K562 (cell line): Measurements from ENCODE around the gene CAMK2G. TPM values are rescaled to one million over a fixed set of nuclear protein-coding genes. Genes with fewer than 3 reads are reported as not detected.

Experiments
- BRCA1 ChIP-seq, 2 experiments: fragments of 450-650 bp in 1 of 2; sonication (generic) in 1 of 2; formaldehyde crosslinking in 1 of 2; IDR thresholded peaks; 2 replicates each; pipeline versions ENCODE4 v1.5.0 to v1.6.1; 2017 to 2020; ENCODE audit warnings: mild to moderate bottlenecking in 1 of 2, missing genetic modification reagents in 1 of 2
- CUX1 ChIP-seq: fragments of 200-800 bp; sonication (Bioruptor generic); IDR thresholded peaks from 2 replicates; pipeline ENCODE4 v1.6.1; 2016; ENCODE audit warnings: missing genetic modification characterization, missing compliant biosample characterization
- CXXC5 ChIP-seq: fragments of 250-450 bp; sonication (Bioruptor Pico); IDR thresholded peaks from 2 replicates; pipeline ENCODE4 v1.8.0; 2022; ENCODE audit warnings: inconsistent platforms, mild to moderate bottlenecking, moderate library complexity
- GMEB1 ChIP-seq: fragments of 250-450 bp; sonication (Bioruptor Pico); IDR thresholded peaks from 2 replicates; pipeline ENCODE4 v1.4.0; 2020; ENCODE audit warnings: mild to moderate bottlenecking
- MTA3 ChIP-seq: fragments of 450-650 bp; formaldehyde crosslinking; IDR thresholded peaks from 2 replicates; pipeline ENCODE4 v1.6.1; 2017; ENCODE audit warnings: mild to moderate bottlenecking, borderline replicate concordance
- NR2C2 ChIP-seq, 2 experiments: fragments of 200-800 bp in 1 of 2; sonication (Bioruptor generic) in 1 of 2; sonication (generic) in 1 of 2; formaldehyde crosslinking in 1 of 2; IDR thresholded peaks; 2 replicates each; pipeline versions ENCODE4 v1.6.1 to v1.8.0; 2016 to 2022; ENCODE audit warnings: mild to moderate bottlenecking in 1 of 2, missing compliant biosample characterization in 1 of 2, missing genetic modification characterization in 1 of 2, missing genetic modification reagents in 1 of 2
- NR4A1 ChIP-seq, 2 experiments: fragments of 250-450 bp in 1 of 2; fragments of 450-650 bp in 1 of 2; sonication (Bioruptor Pico) in 1 of 2; IDR thresholded peaks; 2 replicates each; pipeline versions ENCODE4 v1.4.0 to v1.6.1; 2016 to 2020; ENCODE audit warnings: mild to moderate bottlenecking in 2 of 2, missing compliant biosample characterization in 1 of 2, missing genetic modification characterization in 1 of 2, moderate library complexity in 1 of 2
- PHF8 ChIP-seq: fragments of 200-600 bp; sonication (generic); IDR thresholded peaks from 2 replicates; pipeline ENCODE4 v1.6.1; 2012; ENCODE audit warnings: mixed run types, mild to moderate bottlenecking, inconsistent platforms, low read length, moderate library complexity, borderline replicate concordance
- POLR2B ChIP-seq: fragments of 450-650 bp; IDR thresholded peaks from 2 replicates; pipeline ENCODE4 v1.6.1; 2018; ENCODE audit warnings: low read depth; ENCODE audit not compliant: partially characterized antibody
- RBFOX2 ChIP-seq: fragments of 200-400 bp; formaldehyde crosslinking; IDR thresholded peaks from 2 replicates; pipeline ENCODE4 v1.6.1; 2017; ENCODE audit warnings: low read depth, mild to moderate bottlenecking, low read length, moderate library complexity
- SETDB1 ChIP-seq: IDR thresholded peaks from one replicate; pipeline ENCODE4 v1.6.1; 2012; ENCODE audit warnings: low read length, control low read depth, inconsistent platforms
- ZNF778 ChIP-seq: fragments of 450-650 bp; formaldehyde crosslinking; IDR thresholded peaks from 2 replicates; pipeline ENCODE4 v1.4.0; 2020; ENCODE audit warnings: mild to moderate bottlenecking, moderate library complexity
- polyA plus RNA-seq, 8 experiments: library from polyadenylated mRNA; depleted of rRNA in 4 of 8; stranded (reverse) in 5 of 8; unstranded in 3 of 8; fragments of >200 nt; fragmentation: Nextera tagmentation in 2 of 8; fragmentation: Illumina TruSeq in 1 of 8; extraction: Ambion mirVana in 2 of 8; extraction: Trizol in 1 of 8; gene quantifications; 2 replicates each; pipeline versions ENCODE4 v1.2.1 to v1.2.3, GENCODE V29; 2011 to 2014; ENCODE audit warnings: inconsistent platforms in 1 of 8, missing spikeins in 1 of 8
- total RNA-seq, 7 experiments: library from RNA; depleted of rRNA in 6 of 7; stranded (reverse); fragments of >200 nt in 6 of 7; fragmentation: Illumina TruSeq in 2 of 7; extraction: Trizol in 2 of 7; gene quantifications; 2 replicates each; pipeline versions ENCODE4 v1.2.1 to v1.2.3, GENCODE V29; 2011 to 2021; ENCODE audit warnings: low replicate concordance in 1 of 7
- TF ChIP-seq, protein P1 (sequence below), 3 experiments: fragments of 200-800 bp in 1 of 3; fragments of 250-450 bp in 1 of 3; fragments of 450-650 bp in 1 of 3; sonication (Bioruptor Pico) in 1 of 3; sonication (Bioruptor generic) in 1 of 3; formaldehyde crosslinking in 1 of 3; IDR thresholded peaks; 2 replicates each; pipeline versions ENCODE4 v1.6.1 to v1.8.0; 2016 to 2022; ENCODE audit warnings: mild to moderate bottlenecking in 2 of 3, missing genetic modification characterization in 2 of 3, missing compliant biosample characterization in 1 of 3, moderate library complexity in 1 of 3

Gene CAMK2G
- total and polyA plus RNA-seq, 9 of the 15 experiments (the other 6 are each of a cell fraction or from before 2014, with no cell fraction given) = 9.0 to 37.9 (median 32.6) TPM

GRCh38 chr10:73874267-73875138 is at the start of gene CAMK2G (continued):
- 0 out of 2 replicates have a peak, but pooled peaks have one; percentile 50 for TF ChIP-seq NR4A1 (CRISPR knock-in tag; IDR thresholded peaks at IDR 0.05)
- no peak for TF ChIP-seq NR4A1 (tag; IDR thresholded peaks at IDR 0.05)
- TF ChIP-seq, protein P1, sequence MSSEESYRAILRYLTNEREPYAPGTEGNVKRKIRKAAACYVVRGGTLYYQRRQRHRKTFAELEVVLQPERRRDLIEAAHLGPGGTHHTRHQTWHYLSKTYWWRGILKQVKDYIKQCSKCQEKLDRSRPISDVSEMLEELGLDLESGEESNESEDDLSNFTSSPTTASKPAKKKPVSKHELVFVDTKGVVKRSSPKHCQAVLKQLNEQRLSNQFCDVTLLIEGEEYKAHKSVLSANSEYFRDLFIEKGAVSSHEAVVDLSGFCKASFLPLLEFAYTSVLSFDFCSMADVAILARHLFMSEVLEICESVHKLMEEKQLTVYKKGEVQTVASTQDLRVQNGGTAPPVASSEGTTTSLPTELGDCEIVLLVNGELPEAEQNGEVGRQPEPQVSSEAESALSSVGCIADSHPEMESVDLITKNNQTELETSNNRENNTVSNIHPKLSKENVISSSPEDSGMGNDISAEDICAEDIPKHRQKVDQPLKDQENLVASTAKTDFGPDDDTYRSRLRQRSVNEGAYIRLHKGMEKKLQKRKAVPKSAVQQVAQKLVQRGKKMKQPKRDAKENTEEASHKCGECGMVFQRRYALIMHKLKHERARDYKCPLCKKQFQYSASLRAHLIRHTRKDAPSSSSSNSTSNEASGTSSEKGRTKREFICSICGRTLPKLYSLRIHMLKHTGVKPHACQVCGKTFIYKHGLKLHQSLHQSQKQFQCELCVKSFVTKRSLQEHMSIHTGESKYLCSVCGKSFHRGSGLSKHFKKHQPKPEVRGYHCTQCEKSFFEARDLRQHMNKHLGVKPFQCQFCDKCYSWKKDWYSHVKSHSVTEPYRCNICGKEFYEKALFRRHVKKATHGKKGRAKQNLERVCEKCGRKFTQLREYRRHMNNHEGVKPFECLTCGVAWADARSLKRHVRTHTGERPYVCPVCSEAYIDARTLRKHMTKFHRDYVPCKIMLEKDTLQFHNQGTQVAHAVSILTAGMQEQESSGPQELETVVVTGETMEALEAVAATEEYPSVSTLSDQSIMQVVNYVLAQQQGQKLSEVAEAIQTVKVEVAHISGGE (CRISPR knock-in tag; IDR thresholded peaks at IDR 0.05) = 0 out of 6 replicates have a peak, but pooled peaks of 1 of the 3 experiments have one; percentile 22
- peak; percentile 61; the same call in 1 of the 2 replicates for TF ChIP-seq GMEB1 (CRISPR knock-in tag)
- TF ChIP-seq MTA3 = 0 out of 2 replicates have a peak, but pooled peaks have one; percentile 53
- peak; percentile 90; the same call in 1 of the 2 replicates for TF ChIP-seq PHF8
- TF ChIP-seq CUX1 (CRISPR knock-in tag) = no peak
- TF ChIP-seq RBFOX2 = peak; percentile 85
- TF ChIP-seq SETDB1 = no peak
- peak; percentile 79 for TF ChIP-seq POLR2B
- 0 out of 2 replicates have a peak, but pooled peaks have one; percentile 22 for TF ChIP-seq NR2C2 (CRISPR knock-in tag; IDR thresholded peaks at IDR 0.05)
- TF ChIP-seq NR2C2 (tag; IDR thresholded peaks at IDR 0.05) = no peak
- TF ChIP-seq BRCA1 (IDR thresholded peaks at IDR 0.05) = no peak
- 0 out of 2 replicates have a peak, but pooled peaks have one; percentile 36 for TF ChIP-seq BRCA1 (CRISPR knock-in tag; IDR thresholded peaks at IDR 0.05)
- TF ChIP-seq CXXC5 = peak; percentile 82
- TF ChIP-seq ZNF778 (CRISPR knock-in tag) = no peak
